ENCODE results near the gene TTC28. TPM values are rescaled to one million over a fixed set of nuclear protein-coding genes. Genes with fewer than 3 reads are reported as not detected.

TTC28 gene
- total and polyA plus RNA-seq, 12 donors: 2.1 to 27.7 (median 20.4) TPM

GRCh38 chr22:28381429-28382167, 298.0 kb downstream of the TTC28 start:
- Histone ChIP-seq H3K36me3 (no peaks in the 10 kb centered on the region), H3K27me3 (no peaks in the 10 kb centered on the region), H3K27ac (peak overlapping the region in 2 of 10 donors; percentile 6 to 37), H3K4me1 (peaks cover 0 to 37% (median 21%) of the 10 kb centered on the region in 9 donors), H3K9me3 (peaks cover 0 to 8% (median 0%) of the 10 kb centered on the region in 11 donors), H3K4me3 (no peak overlapping the region)
- no peak for TF ChIP-seq CTCF (IDR thresholded peaks at IDR 0.05)
- ATAC-seq: no peak
- DNase-seq: no peak
- 80 to 85% methylated on average over 3 of the region's 3 CpGs for WGBS, 2 donors
- intact Hi-C loops (cut with DNase I): no loop called here

DNA sequence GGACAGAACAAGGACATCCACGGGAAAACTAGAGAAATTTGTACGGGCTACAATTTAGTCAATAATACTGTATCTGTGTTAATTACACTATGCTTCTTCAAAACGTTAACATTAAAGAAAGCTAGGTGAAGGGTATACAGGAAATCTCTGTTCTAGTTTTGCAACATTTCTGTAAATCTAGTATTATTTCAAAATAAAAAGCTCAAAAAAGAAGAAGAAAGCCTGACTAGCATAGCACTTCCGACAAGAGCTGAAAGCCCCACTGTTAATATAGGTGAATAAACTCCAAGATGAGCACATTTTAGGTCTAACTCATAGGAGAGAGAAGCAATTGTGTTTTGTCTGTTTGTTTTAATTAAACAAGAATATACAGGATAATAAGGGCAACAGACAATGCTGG, 299.7 kb downstream of the TTC28 start:
- Histone ChIP-seq H3K27me3 (no peaks in the 10 kb centered on the region), H3K9me3 (peaks cover 0 to 8% (median 0%) of the 10 kb centered on the region in 11 donors), H3K4me1 (peaks cover 0 to 53% (median 28%) of the 10 kb centered on the region in 9 donors), H3K27ac (no peak overlapping the region), H3K36me3 (no peaks in the 10 kb centered on the region), H3K4me3 (no peak overlapping the region)
- TF ChIP-seq CTCF (IDR thresholded peaks at IDR 0.05): no peak
- 88 to 95% methylated on average over 4 of the region's 4 CpGs for WGBS, 2 donors
- intact Hi-C loops (cut with DNase I): no loop called here
- ATAC-seq (no peak), DNase-seq (no peak)

GRCh38 chr22:28379075-28379779, 300.4 kb downstream of the TTC28 start:
- Histone ChIP-seq H3K4me3 (no peak overlapping the region), H3K36me3 (no peaks in the 10 kb centered on the region), H3K9me3 (peaks cover 0 to 8% (median 0%) of the 10 kb centered on the region in 11 donors), H3K27ac (no peak overlapping the region), H3K27me3 (no peaks in the 10 kb centered on the region), H3K4me1 (peaks cover 0 to 59% (median 32%) of the 10 kb centered on the region in 9 donors)
- ATAC-seq (no peak), DNase-seq (no peak)
- intact Hi-C loops (cut with DNase I): no loop called here
- TF ChIP-seq CTCF (IDR thresholded peaks at IDR 0.05): no peak

GRCh38 chr22:28375761-28376534, 303.7 kb downstream of the TTC28 start:
- peaks cover 0 to 60% (median 41%) of the 10 kb centered on the region in 9 donors for H3K4me1 ChIP-seq
- intact Hi-C loops (cut with DNase I): no loop called here
- H3K27ac ChIP-seq: no peak overlapping the region
- no peaks in the 10 kb centered on the region for H3K36me3 ChIP-seq
- DNase-seq (no peak), ATAC-seq (no peak)
- no peaks in the 10 kb centered on the region for H3K27me3 ChIP-seq
- peaks cover 0 to 8% (median 0%) of the 10 kb centered on the region in 11 donors for H3K9me3 ChIP-seq
- TF ChIP-seq CTCF (IDR thresholded peaks at IDR 0.05): no peak
- H3K4me3 ChIP-seq: no peak overlapping the region
